ENCODE measurements around the gene SMIM3. TPM values are rescaled to one million over a fixed set of nuclear protein-coding genes. Genes with fewer than 3 reads are reported as not detected.
"Not testable (repeated sequence)": the region's sequence is repeated elsewhere in the genome, so short reads cannot be mapped to it uniquely, and the experiment has no call there.

Gene SMIM3
- total RNA-seq, 1 experiment from 2014 or later: 55.2 TPM

DNA sequence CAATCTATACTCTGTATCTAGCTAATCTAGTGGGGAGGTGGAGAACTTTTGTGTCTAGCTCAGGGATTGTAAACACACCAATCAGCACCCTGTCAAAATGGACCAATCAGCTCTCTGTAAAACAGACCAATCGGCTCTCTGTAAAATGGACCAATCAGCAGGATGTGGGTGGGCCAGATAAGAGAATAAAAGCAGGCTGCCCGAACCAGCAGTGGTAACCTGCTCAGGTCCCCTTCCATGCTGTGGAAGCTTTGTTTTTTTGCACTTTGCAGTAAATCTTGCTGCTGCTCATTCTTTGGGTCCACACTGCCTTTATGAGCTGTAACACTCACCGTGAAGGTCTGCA lies 67.7 kb downstream of the SMIM3 start, which contains the start of gene IRGM:
Gene IRGM, plus strand, starts transcription at position 214 of the 346 bp plus-strand sequence. CDS start 1,603 bp downstream, outside the sequence.
- H3K4me1 ChIP-seq (ENCODE audit: control insufficient read depth, insufficient read depth, low read length); BruUV-seq (replicated peaks); DNase-seq (ENCODE audit: low read depth, low spot score); H3K36me3 ChIP-seq (ENCODE audit: control insufficient read depth, insufficient read depth, low read length); in situ Hi-C loops (cut with HindIII; ENCODE audit: low pct_unique_long_range_greater_than_20kb, low sequenced_read_pairs); H3K27ac ChIP-seq (ENCODE audit: low read length); H3K9me3 ChIP-seq (ENCODE audit: control insufficient read depth, insufficient read depth, low read depth, low read length); ATAC-seq; H3K27me3 ChIP-seq (ENCODE audit: control insufficient read depth, insufficient read depth, low read length): not testable (repeated sequence)
- CTCF ChIA-PET: interaction anchor here (1.5 to 2.4 kb wide), 4 partner anchors 45 to 269 kb away, joined by 4 to 25 read pairs (median 4); partner anchors contain the start of genes RBM22 and SMIM3
- intact Hi-C loops (cut with micrococcal nuclease; ENCODE audit: unreplicated experiment): loop anchor here (2.0 to 5.0 kb wide), 2 partner anchors 45 to 284 kb away; no protein-coding TSS in a partner anchor
- H3K4me3 ChIP-seq (ENCODE audit: low read depth in 2 of 2, low read length in 2 of 2): peak within 1 kb of the TSS; percentile 5 to 37; a peak in 3 of 4 replicates
- POLR2A ChIA-PET: interaction anchor here (0.7 kb wide), 1 partner anchor 202 kb away, joined by 4 read pairs; no protein-coding TSS in a partner anchor

Other genes starting within 250 kb of the SMIM3 start
- 82.8 TPM for gene SYNPO, start 138.1 kb upstream of the SMIM3 start, total RNA-seq (2021; ENCODE audit: unreplicated experiment)
- gene MYOZ3, start 117.5 kb upstream of the SMIM3 start, total RNA-seq (2021; ENCODE audit: unreplicated experiment): 1.7 TPM
- gene RBM22, start 77.7 kb upstream of the SMIM3 start, total RNA-seq (2021; ENCODE audit: unreplicated experiment): 54.3 TPM
- gene DCTN4, start 19.7 kb upstream of the SMIM3 start, total RNA-seq (2021; ENCODE audit: unreplicated experiment): 66.8 TPM
- 0.18 TPM for gene IRGM, start 67.8 kb downstream of the SMIM3 start, total RNA-seq (2021; ENCODE audit: unreplicated experiment)
- gene ZNF300, start 126.2 kb downstream of the SMIM3 start, total RNA-seq (2021; ENCODE audit: unreplicated experiment): 0.05 TPM
- 8.5 TPM for gene GPX3, start 241.8 kb downstream of the SMIM3 start, total RNA-seq (2021; ENCODE audit: unreplicated experiment)

Measured in Panc1 (cell line).